Mesenteric fat pad (tissue), 1 donor: ENCODE data around the gene SPEF2. TPM values are rescaled to one million over a fixed set of nuclear protein-coding genes. Genes with fewer than 3 reads are reported as not detected.
A peak's percentile ranks its signal among the peaks of the same experiment; 100 is the strongest.

Experiments
- DNase-seq: peaks from one replicate; pipeline ENCODE4 v3.0.0-alpha.2; 2020; ENCODE audit warnings: low spot score
- long read RNA-seq: library from polyadenylated mRNA; unstranded; transcript quantifications from one replicate; pipeline ENCODE4 v2.0.0, GENCODE V29; 2020
- total RNA-seq: library from RNA; stranded (reverse); fragmentation: NEBNext Ultra II Directional; extraction: Animal tissue kit (Norgen Biotek cat#: 25700); gene quantifications from one replicate; pipeline ENCODE4 v1.2.1, GENCODE V29; 2021
- donor health status: DM: yes; HTN: yes; CAD: no.

Gene SPEF2, protein sequence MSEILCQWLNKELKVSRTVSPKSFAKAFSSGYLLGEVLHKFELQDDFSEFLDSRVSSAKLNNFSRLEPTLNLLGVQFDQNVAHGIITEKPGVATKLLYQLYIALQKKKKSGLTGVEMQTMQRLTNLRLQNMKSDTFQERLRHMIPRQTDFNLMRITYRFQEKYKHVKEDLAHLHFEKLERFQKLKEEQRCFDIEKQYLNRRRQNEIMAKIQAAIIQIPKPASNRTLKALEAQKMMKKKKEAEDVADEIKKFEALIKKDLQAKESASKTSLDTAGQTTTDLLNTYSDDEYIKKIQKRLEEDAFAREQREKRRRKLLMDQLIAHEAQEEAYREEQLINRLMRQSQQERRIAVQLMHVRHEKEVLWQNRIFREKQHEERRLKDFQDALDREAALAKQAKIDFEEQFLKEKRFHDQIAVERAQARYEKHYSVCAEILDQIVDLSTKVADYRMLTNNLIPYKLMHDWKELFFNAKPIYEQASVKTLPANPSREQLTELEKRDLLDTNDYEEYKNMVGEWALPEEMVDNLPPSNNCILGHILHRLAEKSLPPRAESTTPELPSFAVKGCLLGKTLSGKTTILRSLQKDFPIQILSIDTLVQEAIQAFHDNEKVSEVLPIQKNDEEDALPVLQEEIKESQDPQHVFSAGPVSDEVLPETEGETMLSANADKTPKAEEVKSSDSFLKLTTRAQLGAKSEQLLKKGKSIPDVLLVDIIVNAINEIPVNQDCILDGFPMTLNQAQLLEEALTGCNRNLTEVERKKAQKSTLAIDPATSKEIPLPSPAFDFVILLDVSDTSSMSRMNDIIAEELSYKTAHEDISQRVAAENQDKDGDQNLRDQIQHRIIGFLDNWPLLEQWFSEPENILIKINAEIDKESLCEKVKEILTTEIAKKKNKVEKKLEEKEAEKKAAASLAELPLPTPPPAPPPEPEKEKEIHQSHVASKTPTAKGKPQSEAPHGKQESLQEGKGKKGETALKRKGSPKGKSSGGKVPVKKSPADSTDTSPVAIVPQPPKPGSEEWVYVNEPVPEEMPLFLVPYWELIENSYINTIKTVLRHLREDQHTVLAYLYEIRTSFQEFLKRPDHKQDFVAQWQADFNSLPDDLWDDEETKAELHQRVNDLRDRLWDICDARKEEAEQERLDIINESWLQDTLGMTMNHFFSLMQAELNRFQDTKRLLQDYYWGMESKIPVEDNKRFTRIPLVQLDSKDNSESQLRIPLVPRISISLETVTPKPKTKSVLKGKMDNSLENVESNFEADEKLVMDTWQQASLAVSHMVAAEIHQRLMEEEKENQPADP (N-terminal part only)
- total RNA-seq, result 2.3 TPM
- long read RNA-seq, partial matches to known transcripts, result 2 of 3 reads
- long read RNA-seq, other reads (novel, unspliced or antisense), result 1 of 3 reads

DNA sequence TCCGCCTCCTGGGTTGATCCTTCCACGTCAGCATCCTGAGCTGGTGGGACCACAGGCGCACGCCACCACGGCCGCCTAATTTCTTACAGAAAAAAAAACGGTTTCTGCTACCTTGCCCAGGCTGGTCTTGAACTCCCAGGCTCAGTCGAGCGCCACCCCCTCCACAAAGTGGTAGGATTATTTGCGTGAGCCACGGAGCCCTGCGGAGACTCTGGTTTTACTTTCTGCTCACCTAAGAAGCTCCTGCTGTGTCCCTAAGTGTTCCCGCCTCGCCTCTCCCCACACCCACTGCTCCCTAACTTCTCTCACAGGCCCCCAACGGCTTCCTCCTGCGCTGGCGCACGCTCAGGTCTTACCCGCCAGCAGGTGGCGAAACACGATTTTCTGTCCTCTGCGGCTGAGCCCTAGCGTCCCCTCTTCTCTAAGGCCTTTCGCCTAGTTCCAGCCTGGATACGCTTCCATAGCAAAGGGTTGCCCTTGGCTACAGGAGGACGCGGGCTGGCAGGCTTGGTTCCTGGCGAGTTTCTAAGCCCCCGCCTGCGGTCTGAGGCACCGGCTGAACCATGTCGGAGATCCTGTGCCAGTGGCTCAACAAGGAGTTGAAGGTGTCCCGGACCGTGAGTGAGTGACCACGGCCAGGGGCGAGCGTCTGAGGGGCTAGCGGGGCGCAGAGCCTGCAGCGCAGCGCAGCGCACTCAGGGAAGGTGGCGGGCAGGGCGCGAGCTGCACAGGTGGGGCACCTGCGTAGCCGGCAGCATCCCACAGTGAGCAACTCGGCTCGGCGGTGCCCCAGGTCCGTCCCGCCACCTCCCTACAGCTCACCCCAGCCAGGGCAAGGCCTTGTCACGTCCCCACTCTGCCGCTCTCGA, at the start of gene SPEF2:
SPEF2 (plus strand) TSS at position 429 of the 869 bp plus-strand sequence; CDS start at position 564, 135 bp downstream.
- peak; percentile 90 for DNase-seq

DNA sequence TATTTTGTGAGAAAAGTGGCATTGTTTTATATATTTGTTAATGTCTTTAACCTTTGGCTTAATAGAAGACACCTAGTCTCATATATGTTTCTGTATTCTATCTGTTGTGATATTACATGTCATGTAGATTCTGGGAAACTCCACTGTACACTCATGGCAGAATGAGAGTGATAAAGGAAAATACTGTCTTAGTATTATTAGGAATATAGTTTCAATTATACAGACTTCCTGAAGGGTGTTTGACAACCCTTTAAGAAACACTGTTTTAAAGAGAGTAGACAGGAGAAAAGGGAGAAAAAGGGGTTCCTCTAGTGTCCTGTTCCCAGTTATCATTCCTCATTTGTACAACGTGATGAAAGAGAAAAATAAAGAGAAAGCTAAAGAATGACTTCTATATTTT, 42.1 kb upstream of the SPEF2 start:
- no peak for DNase-seq

DNA sequence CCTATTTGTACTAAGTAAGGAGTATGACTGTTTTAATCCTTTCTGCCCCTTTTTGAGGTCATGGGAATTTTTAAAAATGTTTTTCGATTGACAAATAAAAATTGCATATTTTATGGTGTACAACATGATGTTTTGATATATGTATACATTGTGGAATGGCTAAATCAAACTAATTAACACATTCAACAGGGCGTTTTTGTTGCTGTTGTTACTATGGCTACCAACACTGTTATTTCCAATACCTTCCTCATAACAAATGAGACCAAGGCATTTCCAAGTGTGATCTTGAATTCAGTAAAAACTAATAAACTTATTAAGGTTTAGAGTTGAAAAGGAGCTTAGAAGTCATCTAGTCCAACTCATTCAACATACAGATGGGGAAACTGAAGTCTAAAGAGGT, 30.2 kb upstream of the SPEF2 start:
- no peak for DNase-seq

DNA sequence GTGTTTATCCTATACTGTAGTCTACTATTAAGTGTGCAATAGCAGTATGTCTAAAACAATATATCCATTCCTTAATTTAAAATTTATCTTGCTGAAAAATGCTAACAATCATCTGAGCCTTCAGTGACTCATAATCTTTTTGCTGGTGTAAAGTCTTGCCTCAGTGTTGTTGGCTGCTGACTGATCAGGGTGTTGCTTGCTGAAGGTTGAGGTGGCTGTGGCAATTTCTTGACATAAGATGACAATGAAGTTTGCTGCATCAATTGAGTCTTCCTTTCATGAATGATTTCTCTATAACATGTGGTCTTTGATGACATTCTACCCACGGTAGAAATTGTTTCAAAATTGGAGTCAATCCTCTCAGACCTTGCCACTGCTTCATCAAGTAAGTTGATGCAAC, 24.3 kb upstream of the SPEF2 start:
- DNase-seq, result no peak

DNA sequence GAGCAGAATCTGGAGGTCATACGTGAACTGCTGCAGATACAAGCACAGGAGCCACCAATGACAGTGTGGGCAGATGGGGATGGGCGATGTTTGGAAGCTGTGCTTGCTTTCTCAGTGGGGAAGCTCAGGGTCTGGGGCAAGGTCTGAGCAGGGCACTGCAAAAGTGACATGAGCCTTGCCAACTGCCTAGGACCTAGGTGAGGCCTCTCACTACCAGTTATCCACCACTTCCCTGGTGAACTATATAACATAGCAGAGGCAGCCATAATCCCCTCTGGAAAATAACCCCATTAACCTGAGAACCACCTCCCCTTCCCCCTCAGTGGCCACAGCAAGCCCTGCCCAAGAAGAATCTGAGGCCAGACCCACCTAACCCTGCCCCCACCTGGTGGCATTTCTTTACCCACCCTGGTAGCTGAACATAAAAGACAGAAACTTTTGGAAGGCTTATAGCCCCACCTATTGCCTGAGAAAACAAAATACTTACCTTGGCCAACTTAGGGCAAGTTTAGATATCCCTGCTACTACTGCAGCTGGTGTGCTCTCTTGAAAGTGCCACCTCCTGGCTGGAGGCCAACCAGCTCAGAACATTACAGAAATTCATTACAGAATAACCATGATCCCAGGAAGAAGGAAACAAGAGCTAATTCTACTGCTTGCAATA, 18.8 kb upstream of the SPEF2 start:
- no peak for DNase-seq

DNA sequence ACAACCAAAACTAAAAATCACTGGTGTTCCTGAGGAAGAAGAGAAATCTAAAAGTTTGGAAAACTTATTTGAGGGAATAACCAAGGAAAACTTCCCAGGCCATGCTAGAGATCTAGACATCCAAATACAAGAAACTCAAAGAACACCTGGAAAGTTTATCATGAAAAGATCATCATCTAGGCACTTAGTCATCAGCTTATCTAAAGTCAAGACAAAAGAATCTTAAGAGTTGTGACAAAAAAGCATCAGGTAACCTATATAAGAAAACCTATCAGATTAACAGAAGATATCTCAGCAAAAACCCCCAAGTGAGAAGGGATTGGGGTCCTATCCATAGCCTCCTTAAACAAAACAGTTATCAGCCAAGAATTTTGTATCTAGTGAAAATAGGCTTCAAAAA, 17.1 kb upstream of the SPEF2 start:
- no peak for DNase-seq

DNA sequence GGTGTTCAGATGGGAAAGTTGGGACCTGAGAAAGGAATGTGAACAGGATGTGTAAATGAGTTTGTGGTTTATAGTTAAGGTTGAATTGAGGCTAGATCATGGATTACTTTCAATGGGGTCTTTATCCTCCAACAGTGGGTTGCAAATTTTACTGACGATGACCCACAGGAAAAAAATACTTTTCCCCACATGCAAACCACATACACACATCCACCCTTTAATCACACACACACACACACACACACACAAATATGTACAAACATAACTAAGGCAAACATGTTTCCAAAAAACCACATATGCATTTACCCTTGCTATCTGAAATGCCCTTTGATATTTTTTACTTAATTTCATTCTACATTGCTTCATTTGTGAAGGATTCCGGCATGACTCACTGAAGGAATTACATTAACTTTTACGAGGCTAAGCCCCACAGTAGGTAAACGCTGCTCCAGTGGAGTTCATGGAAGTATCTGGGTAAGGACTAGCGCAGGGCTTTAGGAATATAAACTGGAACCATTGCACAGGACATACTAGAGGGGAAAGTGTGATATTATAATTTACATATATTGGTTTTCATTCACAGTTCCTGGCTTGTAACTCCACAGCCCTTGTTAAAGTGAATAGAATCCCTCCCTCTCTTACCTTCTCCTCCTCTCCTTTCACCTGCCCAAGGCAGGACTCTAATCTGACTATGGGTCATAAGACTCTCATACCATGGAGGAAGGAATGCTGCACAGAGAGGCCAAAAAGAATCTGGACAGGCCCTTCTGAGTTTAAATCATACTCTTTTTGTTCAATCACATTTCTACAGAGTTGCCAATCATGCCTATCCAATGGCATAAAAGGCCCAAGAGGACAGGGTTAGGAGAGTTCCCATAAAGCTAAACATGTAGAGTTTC, 8.5 kb upstream of the SPEF2 start:
- DNase-seq, result no peak

DNA sequence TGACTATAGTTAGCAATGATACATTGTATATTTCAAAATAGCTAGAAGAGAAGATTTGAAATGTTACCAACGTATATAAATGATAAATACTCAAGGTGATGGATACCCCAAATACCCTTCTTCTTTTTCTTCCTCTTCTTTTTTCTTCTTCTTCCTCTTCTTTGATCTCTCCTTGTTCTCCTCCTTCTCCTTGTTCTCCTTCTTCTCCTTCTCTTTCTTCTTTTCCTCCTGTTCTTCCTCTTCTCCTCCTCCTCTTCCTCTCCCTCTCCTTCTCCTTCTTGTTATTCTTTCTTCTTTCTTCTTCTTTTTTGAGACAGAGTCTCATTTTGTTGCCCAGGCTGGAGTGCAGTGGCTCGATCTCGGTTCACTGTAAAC, 616 bp upstream of the SPEF2 start:
- DNase-seq, result no peak

DNA sequence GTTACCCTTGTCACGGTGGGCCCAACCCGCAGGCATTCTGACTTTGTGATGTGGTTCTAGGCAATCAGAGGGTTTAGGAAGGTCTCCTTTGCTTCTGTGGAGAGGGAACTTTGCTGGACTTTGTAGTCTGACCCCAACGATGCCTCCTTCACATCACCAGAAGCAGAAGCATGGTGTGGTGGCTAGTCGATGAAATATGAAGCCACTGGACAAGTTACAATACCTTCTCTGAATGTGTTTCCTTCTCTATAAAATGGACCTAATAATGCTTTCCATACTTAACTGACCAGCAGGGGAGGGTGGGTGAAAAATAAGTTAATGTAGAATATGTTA, 607 bp downstream of the SPEF2 start:
- no peak for DNase-seq

DNA sequence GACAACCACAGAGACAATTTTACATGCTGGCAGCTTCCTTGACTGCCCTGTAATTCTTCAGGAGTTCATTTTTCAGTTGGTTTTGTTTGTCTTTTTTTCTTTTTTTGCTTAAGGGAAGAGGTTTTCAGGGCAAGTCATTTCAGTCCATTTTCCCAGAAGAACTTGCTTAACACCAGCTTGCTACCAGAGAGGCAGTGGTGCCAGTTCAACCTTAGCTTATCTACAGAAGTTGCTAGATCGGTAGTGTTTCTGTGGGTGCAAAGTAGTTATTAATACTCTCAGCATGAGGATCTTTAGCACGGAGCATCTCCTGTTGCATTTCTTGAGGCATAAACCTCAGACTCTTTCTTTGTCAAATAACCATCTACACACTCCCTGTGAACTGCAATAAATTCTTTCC, 1.1 kb downstream of the SPEF2 start:
- DNase-seq, result no peak

DNA sequence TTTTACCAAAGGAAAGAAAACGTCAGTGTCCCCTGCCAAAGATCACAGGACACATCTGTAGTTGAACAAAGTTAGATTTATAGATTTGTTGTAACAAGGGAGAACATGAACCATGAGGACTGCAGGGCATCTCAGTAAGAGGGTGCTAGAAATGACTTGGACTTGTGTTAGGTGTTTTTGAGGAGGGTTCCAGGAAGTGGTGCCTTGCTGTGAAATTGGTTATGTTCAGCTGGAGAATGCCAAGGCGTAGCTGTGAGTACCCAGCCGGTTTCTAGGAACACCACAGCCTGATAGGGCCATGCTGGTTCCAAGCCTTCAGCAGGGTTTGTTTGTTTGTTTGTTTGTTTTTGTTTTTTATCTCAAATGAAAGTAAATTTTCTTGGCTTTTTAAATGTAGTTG, 5.3 kb downstream of the SPEF2 start:
- no peak for DNase-seq

DNA sequence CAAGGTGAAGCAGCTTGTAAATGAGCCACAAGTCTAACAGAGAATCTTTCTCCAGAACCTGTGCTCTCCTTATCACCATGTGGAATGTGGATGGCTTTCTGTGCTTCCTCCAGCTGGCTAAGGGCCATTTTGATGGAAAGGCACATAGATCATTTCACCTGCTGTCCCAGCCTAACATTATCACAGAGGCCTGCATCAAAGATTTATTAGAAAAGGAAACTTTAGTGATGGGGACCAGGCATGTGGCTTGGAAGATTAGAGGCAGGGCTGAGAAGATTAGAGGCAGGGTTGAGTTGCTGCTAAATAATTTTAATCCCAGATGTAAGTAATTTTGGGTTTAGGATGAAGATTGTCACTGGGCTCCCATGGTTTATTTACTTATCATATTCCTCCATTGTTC, 6.3 kb downstream of the SPEF2 start:
- no peak for DNase-seq

DNA sequence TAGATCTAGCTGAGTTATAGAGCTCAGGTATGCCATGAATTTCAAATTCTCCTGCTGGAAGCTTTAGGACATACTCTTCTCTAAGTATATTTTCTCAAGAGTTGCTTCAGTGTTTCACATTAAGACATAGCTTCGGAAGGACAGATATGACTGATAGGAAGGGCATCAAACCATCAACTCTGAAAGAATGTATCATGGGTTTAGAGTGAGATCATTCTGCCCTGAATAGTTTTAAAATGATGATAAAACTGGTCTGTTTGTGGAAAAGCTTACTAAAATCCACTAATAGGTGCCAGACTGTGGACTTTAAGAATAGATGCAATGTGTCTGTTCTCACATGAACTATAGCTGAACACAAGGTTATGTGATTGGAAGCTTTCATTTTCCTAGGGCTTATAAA, 8.4 kb downstream of the SPEF2 start:
- DNase-seq, result no peak

DNA sequence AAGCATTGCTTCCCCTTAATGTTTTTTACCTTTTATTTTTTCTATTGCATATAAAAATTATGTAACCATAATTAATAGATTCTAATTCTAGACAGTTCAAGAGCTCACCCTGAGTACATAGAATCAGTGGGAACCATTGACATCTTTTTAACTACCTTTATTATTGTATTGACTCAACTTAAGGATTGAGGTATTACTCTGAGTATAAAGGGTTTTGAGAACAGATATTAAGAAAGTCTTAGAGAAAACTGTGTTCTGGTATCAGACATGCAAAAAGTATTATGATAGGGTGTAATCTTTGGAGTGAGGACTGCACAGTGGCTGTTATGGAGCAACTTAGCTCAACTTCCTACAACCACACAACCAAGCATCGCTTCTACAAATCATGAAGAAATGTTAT, 8.9 kb downstream of the SPEF2 start:
- DNase-seq, result no peak

DNA sequence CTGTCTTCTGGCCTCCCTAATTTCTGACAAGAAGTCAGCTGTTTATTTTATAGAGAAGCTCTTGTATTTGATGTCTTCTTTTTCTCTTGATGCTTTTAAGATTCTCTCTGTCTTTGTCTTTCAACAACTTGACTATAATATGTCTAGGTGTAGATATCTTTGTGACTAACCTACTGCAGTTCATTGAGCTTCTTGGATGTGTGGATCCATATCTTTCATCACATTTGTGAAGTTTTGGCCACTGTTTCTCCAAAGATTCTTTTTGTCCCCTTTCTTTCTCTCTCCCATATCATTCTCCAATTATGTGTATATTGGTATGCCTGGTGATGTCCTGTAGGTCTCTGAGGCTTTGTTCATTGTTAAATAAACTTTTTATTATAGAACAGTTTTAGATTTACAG, 16.7 kb downstream of the SPEF2 start:
- no peak for DNase-seq

DNA sequence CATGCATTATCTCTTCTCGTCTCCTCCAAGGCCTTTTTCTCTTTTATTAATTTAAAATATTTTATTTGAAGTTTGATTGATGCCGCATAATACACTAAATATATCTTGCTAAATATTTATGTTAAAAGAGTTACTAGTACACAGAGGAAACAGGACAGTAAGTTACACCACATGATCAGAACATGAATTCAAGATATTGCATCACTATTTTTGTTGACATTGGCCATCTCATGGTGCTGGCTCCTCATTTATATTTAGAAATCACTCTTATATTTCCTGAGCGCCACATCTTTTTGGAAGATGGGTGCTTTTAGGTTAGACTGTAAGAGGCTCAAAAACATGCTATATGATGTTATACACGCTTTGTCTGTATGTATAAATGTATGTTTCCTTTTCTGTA, 23.0 kb downstream of the SPEF2 start:
- DNase-seq, result no peak

DNA sequence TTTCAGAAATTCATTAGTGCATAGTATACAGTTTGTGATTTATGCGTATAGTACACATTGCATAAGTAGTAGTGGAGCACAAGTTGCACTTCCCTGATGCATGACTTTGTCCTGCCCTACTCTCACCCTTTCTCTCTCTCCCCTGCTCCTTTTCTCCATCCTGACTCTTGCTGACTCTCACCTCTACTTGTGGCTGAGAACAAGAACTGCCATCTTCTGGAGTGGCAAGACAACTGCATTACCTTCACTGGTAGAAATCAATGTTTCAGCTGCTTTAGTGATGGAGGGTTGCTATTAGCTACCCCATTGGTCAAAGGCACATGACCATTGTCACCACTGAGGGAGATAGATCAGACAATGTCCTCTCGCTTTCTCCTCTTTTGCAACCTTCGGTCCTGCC, 26.9 kb downstream of the SPEF2 start:
- no peak for DNase-seq

DNA sequence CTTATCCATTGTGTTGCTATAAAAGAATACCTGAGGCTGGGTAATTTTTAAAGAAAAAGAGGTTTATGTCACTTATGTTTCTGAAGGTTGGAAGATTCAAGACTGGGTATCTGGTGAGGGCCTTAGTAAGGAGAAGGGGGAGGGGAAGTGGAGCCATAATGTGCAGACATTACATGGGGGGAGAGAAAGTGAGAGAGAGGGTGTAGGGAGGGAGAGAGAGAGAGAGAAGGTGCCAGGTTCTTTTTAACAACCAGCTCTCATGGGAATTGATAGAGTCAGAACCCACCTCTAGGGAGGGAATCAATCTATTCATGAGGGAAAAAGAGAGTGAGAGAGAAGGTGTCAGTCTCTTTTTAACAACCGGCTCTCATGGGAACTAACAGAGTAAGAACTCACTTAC, 29.5 kb downstream of the SPEF2 start:
- DNase-seq, result no peak

DNA sequence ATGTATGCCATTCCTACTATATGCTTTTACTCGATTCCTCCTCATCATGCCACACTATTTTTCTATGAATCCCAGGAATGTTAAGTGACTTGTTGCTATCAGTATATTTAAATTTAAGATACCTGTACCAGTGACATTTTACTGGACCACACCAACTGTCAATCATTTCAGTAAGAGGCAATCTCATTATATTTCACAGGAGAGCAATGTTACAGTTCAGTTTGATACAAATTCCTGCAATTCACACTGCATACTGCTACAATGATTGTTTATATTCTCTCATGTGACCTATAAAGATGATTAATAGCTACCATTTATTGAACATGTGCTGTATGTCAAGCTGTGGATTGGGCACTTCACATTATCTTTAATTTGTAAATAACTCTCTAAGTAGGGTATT, 30.0 kb downstream of the SPEF2 start:
- no peak for DNase-seq
